A673 (cell line): ENCODE results near the gene ADAMTSL2. TPM values are rescaled to one million over a fixed set of nuclear protein-coding genes. Genes with fewer than 3 reads are reported as not detected.

Experiments
- BruUV-seq: library from RNA; stranded (reverse); fragments of 400-500 nt; replicated peaks from 2 replicates; lab custom pipeline; 2021; lab: Mats Ljungman, UMichigan
- CTCF ChIA-PET: fragments of 300-600 bp; sonication (Branson Sonifier 250); formaldehyde crosslinking; loops from one replicate; lab custom pipeline; 2022; ENCODE audit warnings: antibody characterized with exemption; lab: Charles Lee
- POLR2A ChIA-PET: fragments of 300-600 bp; sonication (Branson Sonifier 250); formaldehyde crosslinking; loops from one replicate; lab custom pipeline; 2022; ENCODE audit warnings: antibody characterized with exemption; ENCODE audit not compliant: low non-redundant PET; lab: Charles Lee
- DNase-seq: peaks from one replicate; pipeline ENCODE4 v3.0.0-alpha.2; 2015; ENCODE audit warnings: low spot score
- H3K27ac ChIP-seq: fragments of 200-600 bp; sonication (generic); 2 replicates; pipeline ENCODE4 v1.5.1; 2016; ENCODE audit warnings: mixed run types, low read depth, mild to moderate bottlenecking, mixed read lengths, antibody characterized with exemption, low read length; ENCODE audit not compliant: poor library complexity, severe bottlenecking
- H3K27me3 ChIP-seq: fragments of 200-600 bp; sonication (generic); replicated peaks from 2 replicates; pipeline ENCODE4 v1.6.1; 2017; ENCODE audit warnings: mixed run types, low read depth, mild to moderate bottlenecking, mixed read lengths, antibody characterized with exemption, low read length; ENCODE audit not compliant: insufficient read depth, poor library complexity
- H3K36me3 ChIP-seq: fragments of 200-600 bp; sonication (generic); 2 replicates; pipeline ENCODE4 v1.6.1; 2016; ENCODE audit warnings: mixed run types, mild to moderate bottlenecking, mixed read lengths, antibody characterized with exemption, low read length; ENCODE audit not compliant: insufficient read depth, poor library complexity, severe bottlenecking
- H3K4me1 ChIP-seq: fragments of 200-600 bp; sonication (generic); 2 replicates; pipeline ENCODE4 v1.6.1; 2017; ENCODE audit warnings: mixed run types, mild to moderate bottlenecking, mixed read lengths, antibody characterized with exemption, low read length; ENCODE audit not compliant: insufficient read depth, poor library complexity, severe bottlenecking
- H3K4me3 ChIP-seq: fragments of 200-600 bp; sonication (generic); 2 replicates; pipeline ENCODE4 v1.5.1; 2016; ENCODE audit warnings: low read depth, mixed run types, mild to moderate bottlenecking, mixed read lengths, low read length; ENCODE audit not compliant: poor library complexity, severe bottlenecking
- H3K9me3 ChIP-seq: fragments of 200-600 bp; sonication (generic); 2 replicates; pipeline ENCODE4 v1.6.1; 2016; ENCODE audit warnings: mixed run types, low read depth, mild to moderate bottlenecking, mixed read lengths, antibody characterized with exemption, low read length; ENCODE audit not compliant: poor library complexity, severe bottlenecking
- CTCF ChIP-seq: fragments of 300-800, 200-600 bp; sonication (generic); conservative IDR thresholded peaks from 2 replicates; pipeline ENCODE4 v1.5.1; 2017; ENCODE audit warnings: low read depth, mild to moderate bottlenecking, antibody characterized with exemption, low read length, moderate library complexity, mixed read lengths
- EZH2 ChIP-seq: fragments of 200-600 bp; sonication (generic); IDR thresholded peaks from 2 replicates; pipeline ENCODE4 v1.6.1; 2017; ENCODE audit warnings: borderline replicate concordance, low read depth, mild to moderate bottlenecking, mixed read lengths, antibody characterized with exemption, low read length; ENCODE audit not compliant: poor library complexity, severe bottlenecking
- intact Hi-C: fragments of 100-400 bp; cut with micrococcal nuclease; formaldehyde crosslinking; loops from one replicate; pipeline ENCODE4 v1.10.0; 2022; ENCODE audit not compliant: unreplicated experiment
- total RNA-seq: library from RNA; stranded (reverse); gene quantifications from 2 replicates; pipeline ENCODE4 v1.2.3, GENCODE V29; 2021

Gene ADAMTSL2
- total RNA-seq, 1 experiment from 2014 or later = 0.06 TPM

DNA sequence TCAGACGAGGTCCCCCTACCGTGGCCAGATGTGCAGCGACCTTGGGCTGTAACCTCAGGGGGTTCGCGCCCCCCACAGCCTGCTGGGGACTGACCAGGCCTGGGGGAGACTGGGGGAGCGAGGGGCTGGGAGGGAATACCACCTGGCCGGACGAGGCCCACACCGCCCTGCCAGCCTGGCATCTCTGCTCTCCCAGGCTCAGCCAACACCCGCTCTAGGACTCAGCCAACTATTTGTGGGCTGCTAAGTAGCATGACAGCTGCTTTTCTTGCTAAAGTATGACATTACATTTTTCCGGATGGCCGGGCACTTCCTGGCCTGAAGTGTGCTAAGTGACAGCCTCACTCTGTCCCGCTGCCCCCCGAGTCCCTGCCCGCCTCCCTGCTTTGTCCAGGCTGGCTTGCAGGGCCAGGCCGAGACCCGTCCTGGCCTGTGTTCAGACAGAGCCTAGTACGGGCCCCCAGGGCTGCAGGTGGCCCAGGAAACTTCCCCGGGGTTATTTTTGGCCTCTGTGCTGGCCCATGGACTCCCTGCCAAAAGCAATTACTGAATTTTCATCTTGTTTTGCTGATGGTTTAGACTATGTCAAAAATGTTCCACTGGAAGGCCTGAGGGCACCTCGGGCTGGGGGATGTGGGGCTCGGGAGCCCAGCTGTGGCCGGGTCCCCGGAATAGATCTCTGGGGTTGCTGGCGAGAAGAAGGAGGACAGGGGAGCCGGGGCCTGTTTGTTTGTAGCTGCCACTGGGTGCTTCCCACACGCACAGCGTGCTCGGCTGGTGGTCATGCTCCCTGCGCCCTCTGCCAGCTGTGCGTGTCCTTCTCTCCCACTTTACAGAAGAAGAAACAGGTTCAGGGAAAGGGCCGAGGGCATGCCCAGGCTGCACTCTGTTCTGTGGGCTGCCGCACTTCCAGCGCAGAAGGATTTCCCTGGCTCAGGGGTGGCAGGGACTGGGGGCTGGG, 42.2 kb upstream of the ADAMTSL2 start:
- no peak overlapping the region for H3K27ac ChIP-seq
- TF ChIP-seq EZH2 = no peak
- TF ChIP-seq CTCF = no peak
- no peaks in the 10 kb centered on the region for H3K4me1 ChIP-seq
- H3K9me3 ChIP-seq = no peaks in the 10 kb centered on the region
- intact Hi-C loops = no loop called here
- H3K4me3 ChIP-seq = no peak overlapping the region
- H3K36me3 ChIP-seq = no peaks in the 10 kb centered on the region
- ChIA-PET CTCF (no interaction called here), POLR2A (no interaction called here)
- DNase-seq = peak; percentile 20
- no TSS peak for BruUV-seq
- no peaks in the 10 kb centered on the region for H3K27me3 ChIP-seq

DNA sequence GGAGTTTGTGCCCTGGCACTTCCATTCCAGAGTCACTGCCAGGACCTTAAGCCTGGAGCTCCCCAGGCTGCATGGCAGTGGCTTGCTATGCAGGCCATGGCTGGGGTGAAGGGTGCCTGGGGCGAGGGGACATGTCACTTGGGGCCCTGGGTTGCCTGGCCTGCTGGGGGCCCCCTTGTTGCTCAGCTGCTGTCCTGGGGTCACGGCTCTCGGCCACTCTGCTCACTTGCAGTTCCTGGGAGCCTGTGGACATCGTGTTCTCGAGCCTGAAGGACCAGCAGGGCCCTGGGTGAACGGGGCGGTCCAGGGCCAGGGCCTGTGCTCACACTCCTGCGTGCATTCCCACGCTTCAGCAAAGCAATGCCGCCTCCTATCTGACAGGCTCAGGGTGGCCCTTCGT, 41.1 kb upstream of the ADAMTSL2 start:
- no peak for TF ChIP-seq CTCF
- no peak for TF ChIP-seq EZH2
- ChIA-PET POLR2A (no interaction called here), CTCF (no interaction called here)
- no peaks in the 10 kb centered on the region for H3K27me3 ChIP-seq
- no peaks in the 10 kb centered on the region for H3K4me1 ChIP-seq
- intact Hi-C loops = no loop called here
- H3K27ac ChIP-seq = no peak overlapping the region
- H3K4me3 ChIP-seq = no peak overlapping the region
- no peak for DNase-seq
- no peaks in the 10 kb centered on the region for H3K36me3 ChIP-seq
- H3K9me3 ChIP-seq = no peaks in the 10 kb centered on the region
- BruUV-seq = no TSS peak

- CTCF ChIA-PET = no interaction called here
- TF ChIP-seq EZH2 = no peak
- no peaks in the 10 kb centered on the region for H3K4me1 ChIP-seq
- no peak for DNase-seq
- H3K4me3 ChIP-seq = no peak overlapping the region
- no peak overlapping the region for H3K27ac ChIP-seq
- H3K27me3 ChIP-seq = no peaks in the 10 kb centered on the region
- H3K9me3 ChIP-seq = no peaks in the 10 kb centered on the region
- no TSS peak for BruUV-seq
- intact Hi-C loops = no loop called here
- POLR2A ChIA-PET = no interaction called here
- no peaks in the 10 kb centered on the region for H3K36me3 ChIP-seq
These were observed 40.5 kb upstream of the ADAMTSL2 start for GRCh38 chr9:133493845-133494540.
